GM12801 (cell line): Measurements from ENCODE around the gene AQP3.

Experiments used
- TF ChIP-seq, protein P1 (sequence below): IDR thresholded peaks from one replicate; pipeline ENCODE4 v1.5.1; 2011; ENCODE audit warnings: control low read depth; ENCODE audit not compliant: insufficient read length; ENCODE audit errors: extremely low read depth

The AQP3 gene

DNA sequence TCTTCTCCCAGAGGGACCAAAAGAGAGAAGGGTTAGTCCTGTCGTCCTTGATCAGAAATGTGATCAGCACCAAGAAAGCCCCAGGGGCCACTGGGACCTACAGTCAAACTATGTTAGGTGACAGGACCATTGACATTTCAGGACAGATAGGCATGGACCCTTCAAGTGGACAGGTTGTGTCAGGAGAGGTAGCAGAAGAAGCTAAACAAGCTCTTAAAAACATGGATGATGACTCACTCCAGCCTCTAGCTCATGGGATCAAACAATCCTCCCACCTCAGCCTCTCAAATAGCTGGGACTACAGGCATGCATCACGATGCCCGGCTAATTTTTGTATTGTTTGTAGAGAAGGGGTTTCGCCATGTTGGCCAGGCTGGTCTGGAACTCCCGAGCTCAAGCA lies 2.3 kb upstream of the AQP3 start:
- TF ChIP-seq, protein P1, sequence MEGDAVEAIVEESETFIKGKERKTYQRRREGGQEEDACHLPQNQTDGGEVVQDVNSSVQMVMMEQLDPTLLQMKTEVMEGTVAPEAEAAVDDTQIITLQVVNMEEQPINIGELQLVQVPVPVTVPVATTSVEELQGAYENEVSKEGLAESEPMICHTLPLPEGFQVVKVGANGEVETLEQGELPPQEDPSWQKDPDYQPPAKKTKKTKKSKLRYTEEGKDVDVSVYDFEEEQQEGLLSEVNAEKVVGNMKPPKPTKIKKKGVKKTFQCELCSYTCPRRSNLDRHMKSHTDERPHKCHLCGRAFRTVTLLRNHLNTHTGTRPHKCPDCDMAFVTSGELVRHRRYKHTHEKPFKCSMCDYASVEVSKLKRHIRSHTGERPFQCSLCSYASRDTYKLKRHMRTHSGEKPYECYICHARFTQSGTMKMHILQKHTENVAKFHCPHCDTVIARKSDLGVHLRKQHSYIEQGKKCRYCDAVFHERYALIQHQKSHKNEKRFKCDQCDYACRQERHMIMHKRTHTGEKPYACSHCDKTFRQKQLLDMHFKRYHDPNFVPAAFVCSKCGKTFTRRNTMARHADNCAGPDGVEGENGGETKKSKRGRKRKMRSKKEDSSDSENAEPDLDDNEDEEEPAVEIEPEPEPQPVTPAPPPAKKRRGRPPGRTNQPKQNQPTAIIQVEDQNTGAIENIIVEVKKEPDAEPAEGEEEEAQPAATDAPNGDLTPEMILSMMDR, result no peak

DNA sequence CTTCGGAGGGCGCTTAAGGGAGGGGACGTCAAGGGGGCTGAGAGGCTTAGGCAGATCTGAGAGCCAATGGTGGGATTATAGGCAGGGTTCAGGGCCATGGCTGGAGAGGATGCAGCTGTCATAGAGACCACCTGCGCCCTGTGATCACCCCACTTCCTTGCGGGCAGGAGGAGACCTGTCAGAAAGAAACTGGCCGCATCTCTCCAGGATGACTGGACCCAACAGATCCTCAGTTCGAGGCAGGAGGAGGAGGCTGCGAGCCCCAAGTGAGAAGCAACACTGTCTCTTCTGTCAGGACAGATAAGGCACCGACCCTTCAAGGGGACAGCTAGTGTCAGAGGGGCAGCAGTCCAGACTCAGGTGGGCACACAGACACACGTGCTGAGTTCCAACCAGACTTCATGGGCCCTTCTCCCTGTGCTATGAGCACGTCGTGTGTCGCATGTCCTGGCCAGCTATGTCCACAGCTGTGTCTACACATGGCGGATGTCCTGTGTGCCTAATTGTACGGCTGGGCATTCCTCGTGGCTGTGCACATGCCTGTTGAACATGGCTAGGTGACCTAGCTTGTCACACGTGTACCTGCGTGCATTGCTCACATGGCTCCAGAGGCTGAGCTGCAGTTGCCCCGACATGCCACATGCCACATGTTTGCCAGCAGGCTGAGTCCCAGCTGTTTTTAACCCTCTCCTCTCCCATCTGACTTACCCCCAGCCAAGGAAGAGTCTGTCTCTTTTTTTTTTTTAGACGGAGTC lies 583 bp upstream of the AQP3 start:
- TF ChIP-seq, protein P1, result no peak

DNA sequence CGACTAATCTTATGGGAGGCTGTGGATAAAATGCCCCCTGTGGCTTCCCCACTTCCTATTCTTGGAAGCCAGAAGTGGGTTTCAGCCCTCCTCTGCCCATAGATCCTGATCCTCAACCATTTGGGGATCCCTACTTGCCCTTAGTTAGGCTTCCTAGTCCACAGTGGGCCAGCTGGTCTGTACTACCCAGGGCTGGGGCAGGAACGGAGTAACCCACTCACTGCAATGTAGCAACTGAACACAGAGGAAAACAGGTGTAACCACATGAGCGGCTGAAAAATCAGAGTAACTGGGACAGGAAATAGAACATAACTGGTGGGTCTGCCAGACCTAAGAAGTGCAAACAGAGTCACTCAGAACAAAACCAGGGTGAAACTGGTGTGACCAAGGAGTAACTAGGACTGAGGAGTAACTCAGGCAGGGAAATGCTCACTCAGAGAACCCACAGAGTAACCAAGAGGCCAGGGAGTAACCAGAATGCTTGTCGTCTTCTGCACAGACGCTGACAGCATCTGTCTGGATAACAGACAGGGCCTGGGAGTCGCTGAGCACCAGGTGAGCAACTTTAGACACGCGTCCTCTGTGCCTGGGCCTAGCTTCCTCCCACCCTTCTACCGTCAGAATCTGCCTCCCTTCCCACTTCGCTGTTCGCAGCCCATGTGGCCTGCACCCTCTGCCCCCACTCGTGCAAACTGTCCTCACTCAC lies 1.0 kb downstream of the AQP3 start:
- TF ChIP-seq, protein P1, result no peak

DNA sequence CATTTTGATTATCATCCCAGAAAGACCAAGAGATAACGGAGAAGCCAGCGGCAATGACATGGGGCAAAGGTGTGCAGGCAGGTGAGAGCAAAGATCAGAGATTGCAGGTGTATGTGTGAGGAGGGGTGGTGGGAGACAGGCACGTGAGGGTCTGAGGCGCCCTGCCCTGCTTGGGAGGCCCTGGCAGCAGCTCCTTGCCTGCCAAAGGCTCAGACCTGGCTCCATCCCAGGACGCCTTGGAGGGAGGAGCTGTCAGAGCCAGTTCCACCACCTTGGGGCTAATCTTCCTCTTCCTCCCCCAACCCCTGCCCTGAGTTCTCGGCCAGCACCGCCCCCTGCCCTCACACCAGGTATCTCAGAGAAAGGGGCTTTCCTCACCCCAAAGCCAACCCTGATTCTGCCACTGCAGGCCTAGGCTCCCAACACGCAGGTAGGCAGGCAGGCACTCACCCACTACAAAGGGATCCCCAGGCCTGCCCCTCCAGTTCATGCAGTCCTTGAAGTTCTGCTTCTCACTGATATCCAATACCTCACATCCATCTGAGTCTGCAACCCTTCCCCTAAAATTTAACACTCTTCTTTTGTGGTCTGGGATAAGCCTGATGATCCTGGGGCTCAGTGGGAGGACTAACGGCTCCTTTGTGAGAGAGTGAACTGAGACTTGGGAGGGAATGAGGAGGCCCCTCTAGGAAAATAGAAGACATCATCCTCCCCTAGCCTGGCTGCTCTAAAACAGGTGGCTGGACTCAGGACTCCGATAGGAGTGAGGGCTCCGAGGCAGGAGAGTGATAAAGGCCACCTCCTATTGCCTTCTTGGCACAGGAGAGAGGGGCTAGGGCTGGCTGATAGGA lies 1.8 kb downstream of the AQP3 start:
- TF ChIP-seq, protein P1, result no peak

DNA sequence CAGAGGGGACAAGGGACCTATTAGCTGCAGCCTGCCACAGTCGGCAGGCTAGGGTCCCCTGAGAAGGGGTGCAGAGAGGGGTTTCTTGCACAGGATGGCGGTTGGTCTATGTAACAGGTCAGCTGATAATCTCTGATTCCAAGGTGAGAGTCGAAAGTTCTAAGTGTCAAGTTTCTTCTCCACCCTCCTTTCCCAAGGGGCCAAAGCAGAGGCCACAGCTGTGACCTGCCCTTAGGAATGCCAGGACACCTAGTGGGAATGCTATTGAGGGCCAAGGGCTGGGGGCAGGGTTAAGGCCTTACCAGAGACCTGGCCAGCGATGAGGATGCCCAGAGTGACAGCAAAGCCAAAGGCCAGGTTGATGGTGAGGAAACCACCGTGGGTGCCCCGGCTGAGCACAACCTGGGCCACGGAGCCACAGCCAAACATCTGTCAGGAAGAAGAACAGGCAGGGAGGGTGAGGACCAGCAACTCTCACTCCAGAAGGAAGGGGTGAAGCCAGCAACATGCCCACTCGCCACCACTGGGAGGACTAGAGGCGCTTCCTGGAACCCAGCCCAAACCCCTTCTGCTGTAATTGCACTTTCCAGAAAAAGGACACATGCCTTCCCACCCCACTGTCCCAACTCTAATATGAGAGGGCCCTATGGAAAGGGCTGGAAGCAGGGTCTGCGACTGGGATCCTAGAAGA lies 3.8 kb downstream of the AQP3 start:
- TF ChIP-seq, protein P1, result no peak

DNA sequence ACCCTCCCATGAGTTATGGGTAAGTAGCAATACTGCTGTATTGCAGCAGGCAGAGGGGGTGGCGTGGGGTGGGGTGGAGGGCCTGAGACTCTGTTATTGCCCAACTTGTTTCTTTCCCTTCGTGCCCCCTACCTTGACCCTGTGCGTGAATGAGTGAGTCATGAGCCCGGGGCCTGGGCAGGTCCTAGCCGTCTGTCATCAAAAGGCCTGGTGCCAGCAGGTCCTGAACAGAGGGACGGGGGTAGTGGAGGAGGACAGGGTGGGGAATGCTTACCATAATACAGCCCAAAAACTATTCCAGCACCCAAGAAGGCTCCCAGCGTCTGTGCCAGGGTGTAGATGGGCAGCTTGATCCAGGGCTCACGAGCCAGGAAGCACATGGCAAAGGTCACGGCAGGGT lies 4.3 kb downstream of the AQP3 start:
- TF ChIP-seq, protein P1, result no peak
